CD8-positive, alpha-beta memory T cell (primary cell): ENCODE results near the gene COX6A2. TPM values are rescaled to one million over a fixed set of nuclear protein-coding genes. Genes with fewer than 3 reads are reported as not detected.

Experiments used
- CTCF ChIA-PET: fragments of 350-600 bp; sonication (Branson Sonifier 250); formaldehyde crosslinking; loops from one replicate; lab custom pipeline; 2021; ENCODE audit warnings: antibody characterized with exemption; lab: Charles Lee
- POLR2A ChIA-PET: fragments of 350-600 bp; sonication (Branson Sonifier 250); formaldehyde crosslinking; loops from one replicate; lab custom pipeline; 2021; ENCODE audit warnings: antibody characterized with exemption; lab: Charles Lee
- DNase-seq, 5 donors: peaks; one replicate each; pipeline versions ENCODE4 v3.0.0 to v3.0.0-alpha.2; 2020 to 2022; ENCODE audit warnings: mixed read lengths in 1 of 5
- H3K27ac ChIP-seq: one replicate; pipeline ENCODE4 v1.7.0; 2013; ENCODE audit warnings: low read depth, mild to moderate bottlenecking, low read length, moderate library complexity
- H3K27me3 ChIP-seq: 2 replicates; pipeline ENCODE4 v1.7.0; 2013; ENCODE audit warnings: low read length, mild to moderate bottlenecking; ENCODE audit not compliant: insufficient read depth, poor library complexity, severe bottlenecking
- H3K36me3 ChIP-seq: 2 replicates; pipeline ENCODE4 v1.7.0; 2013; ENCODE audit warnings: mild to moderate bottlenecking, low read length, moderate library complexity; ENCODE audit not compliant: insufficient read depth
- H3K4me1 ChIP-seq: 2 replicates; pipeline ENCODE4 v1.7.0; 2013; ENCODE audit warnings: mild to moderate bottlenecking, low read length, moderate library complexity; ENCODE audit not compliant: insufficient read depth
- H3K4me3 ChIP-seq: 2 replicates; pipeline ENCODE4 v1.7.0; 2013; ENCODE audit warnings: mild to moderate bottlenecking, low read length
- H3K9me3 ChIP-seq: 2 replicates; pipeline ENCODE4 v1.7.0; 2013; ENCODE audit warnings: mild to moderate bottlenecking, low read length
- H3K27ac Mint-ChIP-seq, 8 donors: one replicate each; pipeline ENCODE4 v1.8.0; 2020 to 2021; ENCODE audit warnings: mixed read lengths in 8 of 8, mild to moderate bottlenecking in 6 of 8, inconsistent platforms in 3 of 8, moderate library complexity in 3 of 8
- H3K27me3 Mint-ChIP-seq, 2 donors: one replicate each; pipeline ENCODE4 v1.8.0; 2020 to 2021; ENCODE audit warnings: mixed read lengths in 2 of 2, mild to moderate bottlenecking in 1 of 2, moderate library complexity in 1 of 2
- H3K36me3 Mint-ChIP-seq, 3 donors: one replicate each; pipeline ENCODE4 v1.8.0; 2020 to 2021; ENCODE audit warnings: mixed read lengths in 3 of 3, inconsistent platforms in 1 of 3, mild to moderate bottlenecking in 1 of 3
- H3K4me1 Mint-ChIP-seq, 3 donors: one replicate each; pipeline ENCODE4 v1.8.0; 2020 to 2021; ENCODE audit warnings: mixed read lengths in 3 of 3, inconsistent platforms in 1 of 3, mild to moderate bottlenecking in 1 of 3
- H3K4me3 Mint-ChIP-seq, 7 donors: one replicate each; pipeline ENCODE4 v1.8.0; 2020 to 2021; ENCODE audit warnings: mixed read lengths in 7 of 7, mild to moderate bottlenecking in 6 of 7, moderate library complexity in 4 of 7, inconsistent platforms in 2 of 7
- H3K9me3 Mint-ChIP-seq, 5 donors: one replicate each; pipeline ENCODE4 v1.8.0; 2020 to 2022; ENCODE audit warnings: mixed read lengths in 5 of 5, mild to moderate bottlenecking in 3 of 5, moderate library complexity in 2 of 5, inconsistent platforms in 1 of 5
- polyA plus RNA-seq: library from polyadenylated mRNA; unstranded; fragments of 300-500 nt; fragmentation: Illumina TruSeq; gene quantifications from one replicate; pipeline ENCODE4 v1.2.3, GENCODE V29; 2021
- total RNA-seq, 2 experiments: library from RNA; stranded (reverse); gene quantifications; one replicate each; pipeline ENCODE4 v1.2.3, GENCODE V29; 2021

Gene COX6A2
- total and polyA plus RNA-seq, 3 experiments from 2014 or later = not detected

GRCh38 chr16:31466381-31466841 is 38.3 kb upstream of the COX6A2 start:
- peak overlapping the region in 1 of 8 donors; percentile 68 for H3K27ac Mint-ChIP-seq
- peaks cover 0 to 44% (median 4%) of the 10 kb centered on the region in 3 donors for H3K36me3 Mint-ChIP-seq
- peaks cover 2 to 18% (median 8%) of the 10 kb centered on the region in 3 donors for H3K4me1 Mint-ChIP-seq
- no peak for DNase-seq
- peaks cover 4 to 5% of the 10 kb centered on the region in 2 donors for H3K27me3 Mint-ChIP-seq
- H3K4me3 ChIP-seq = no peak overlapping the region
- ChIA-PET CTCF (no interaction called here), POLR2A (no interaction called here)
- peaks cover 16% of the 10 kb centered on the region for H3K4me1 ChIP-seq
- peaks cover 2% of the 10 kb centered on the region for H3K27me3 ChIP-seq
- H3K27ac ChIP-seq = no peak overlapping the region
- H3K9me3 ChIP-seq = no peaks in the 10 kb centered on the region
- no peaks in the 10 kb centered on the region for H3K36me3 ChIP-seq
- H3K9me3 Mint-ChIP-seq = no peaks in the 10 kb centered on the region
- H3K4me3 Mint-ChIP-seq = no peak overlapping the region

DNA sequence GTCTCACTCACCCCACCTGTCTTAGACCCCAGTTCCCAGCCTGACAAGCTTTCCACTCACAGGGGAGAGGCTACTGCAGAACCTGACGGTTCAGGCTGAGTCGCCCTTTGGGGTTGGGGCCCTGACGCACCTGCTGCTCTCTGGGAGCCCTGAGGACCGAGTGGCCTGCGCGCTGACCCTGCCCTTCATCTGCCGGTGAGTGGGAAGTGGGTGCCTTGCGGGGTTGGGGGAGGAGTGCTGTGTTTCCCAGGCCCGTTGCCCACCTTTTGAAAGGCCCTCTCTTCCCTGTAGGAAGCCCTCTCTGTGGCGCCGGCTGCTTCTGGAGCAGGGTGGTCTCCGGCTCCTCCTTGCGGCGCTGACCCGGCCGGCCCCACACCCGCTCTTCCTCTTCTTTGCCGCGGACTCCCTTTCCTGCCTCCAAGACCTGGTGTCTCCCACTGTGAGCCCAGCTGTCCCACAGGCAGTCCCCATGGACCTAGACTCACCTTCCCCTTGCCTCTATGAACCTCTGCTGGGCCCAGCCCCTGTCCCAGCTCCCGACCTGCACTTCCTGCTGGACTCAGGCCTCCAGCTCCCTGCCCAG is 37.7 kb upstream of the COX6A2 start:
- Histone ChIP-seq H3K27ac (no peak overlapping the region), H3K4me1 (peaks cover 18% of the 10 kb centered on the region), H3K27me3 (no peaks in the 10 kb centered on the region), H3K4me3 (no peak overlapping the region), H3K36me3 (no peaks in the 10 kb centered on the region), H3K9me3 (no peaks in the 10 kb centered on the region)
- Mint-ChIP-seq H3K27me3 (no peaks in the 10 kb centered on the region), H3K36me3 (peaks cover 0 to 46% (median 4%) of the 10 kb centered on the region in 3 donors), H3K27ac (no peak overlapping the region), H3K4me1 (peaks cover 6 to 19% (median 12%) of the 10 kb centered on the region in 3 donors), H3K9me3 (no peaks in the 10 kb centered on the region), H3K4me3 (peak overlapping the region in 2 of 7 donors; percentile 50 to 51)
- CTCF ChIA-PET = no interaction called here
- POLR2A ChIA-PET = no interaction called here
- no peak for DNase-seq

DNA sequence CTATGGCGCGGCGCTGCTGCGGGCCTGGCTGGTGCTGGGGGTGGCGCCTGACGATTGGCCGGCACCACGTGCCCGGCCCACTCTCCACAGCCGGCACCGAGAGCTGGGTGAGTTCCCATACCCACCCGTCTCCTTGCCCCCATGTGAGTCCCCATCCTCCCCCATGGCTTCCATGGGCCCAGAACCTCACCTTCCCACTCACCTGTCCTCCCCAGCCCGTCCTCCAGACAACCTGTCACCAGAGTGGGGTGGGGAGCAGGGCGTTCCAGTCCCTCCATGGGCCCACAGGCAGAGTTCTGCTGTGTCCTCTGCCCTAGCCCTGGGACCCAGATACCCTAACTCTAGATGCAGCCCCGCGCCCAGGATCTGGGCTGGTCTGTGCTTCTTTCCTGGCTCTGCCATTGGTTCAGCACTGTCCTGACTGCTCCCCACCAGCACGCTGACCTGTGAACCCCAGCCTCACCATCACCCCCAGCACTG is 36.7 kb upstream of the COX6A2 start:
- Mint-ChIP-seq H3K4me3 (no peak overlapping the region), H3K27ac (no peak overlapping the region), H3K36me3 (peaks cover 0 to 46% (median 4%) of the 10 kb centered on the region in 3 donors), H3K27me3 (no peaks in the 10 kb centered on the region), H3K4me1 (peaks cover 16 to 30% (median 23%) of the 10 kb centered on the region in 3 donors), H3K9me3 (no peaks in the 10 kb centered on the region)
- Histone ChIP-seq H3K36me3 (no peaks in the 10 kb centered on the region), H3K9me3 (no peaks in the 10 kb centered on the region), H3K27me3 (no peaks in the 10 kb centered on the region), H3K4me3 (no peak overlapping the region), H3K4me1 (peaks cover 28% of the 10 kb centered on the region), H3K27ac (no peak overlapping the region)
- ChIA-PET CTCF (no interaction called here), POLR2A (no interaction called here)
- peak in 1 of 5 donors; percentile 43 for DNase-seq

DNA sequence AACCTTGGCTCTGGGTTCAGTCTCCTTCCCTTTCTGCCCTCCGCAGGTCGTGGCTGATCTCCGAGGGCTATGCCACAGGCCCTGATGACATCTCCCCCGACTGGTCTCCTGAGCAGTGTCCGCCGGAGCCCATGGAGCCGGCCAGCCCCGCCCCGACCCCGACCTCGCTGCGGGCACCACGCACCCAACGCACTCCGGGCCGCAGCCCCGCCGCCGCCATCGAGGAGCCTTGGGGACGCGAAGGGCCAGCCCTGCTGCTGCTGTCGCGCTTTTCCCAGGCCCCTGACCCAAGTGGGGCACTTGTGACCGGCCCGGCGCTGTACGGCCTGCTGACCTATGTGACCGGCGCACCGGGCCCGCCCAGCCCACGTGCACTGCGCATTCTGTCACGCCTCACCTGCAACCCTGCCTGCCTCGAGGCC is 36.2 kb upstream of the COX6A2 start:
- Histone ChIP-seq H3K4me1 (peaks cover 29% of the 10 kb centered on the region), H3K4me3 (no peak overlapping the region), H3K27me3 (no peaks in the 10 kb centered on the region), H3K27ac (no peak overlapping the region), H3K36me3 (no peaks in the 10 kb centered on the region), H3K9me3 (no peaks in the 10 kb centered on the region)
- Mint-ChIP-seq H3K27me3 (no peaks in the 10 kb centered on the region), H3K36me3 (peaks cover 0 to 47% (median 4%) of the 10 kb centered on the region in 3 donors), H3K9me3 (no peaks in the 10 kb centered on the region), H3K4me3 (no peak overlapping the region), H3K4me1 (peaks cover 16 to 31% (median 24%) of the 10 kb centered on the region in 3 donors), H3K27ac (no peak overlapping the region)
- CTCF ChIA-PET = no interaction called here
- peak in 1 of 5 donors; percentile 45 for DNase-seq
- POLR2A ChIA-PET = no interaction called here

DNA sequence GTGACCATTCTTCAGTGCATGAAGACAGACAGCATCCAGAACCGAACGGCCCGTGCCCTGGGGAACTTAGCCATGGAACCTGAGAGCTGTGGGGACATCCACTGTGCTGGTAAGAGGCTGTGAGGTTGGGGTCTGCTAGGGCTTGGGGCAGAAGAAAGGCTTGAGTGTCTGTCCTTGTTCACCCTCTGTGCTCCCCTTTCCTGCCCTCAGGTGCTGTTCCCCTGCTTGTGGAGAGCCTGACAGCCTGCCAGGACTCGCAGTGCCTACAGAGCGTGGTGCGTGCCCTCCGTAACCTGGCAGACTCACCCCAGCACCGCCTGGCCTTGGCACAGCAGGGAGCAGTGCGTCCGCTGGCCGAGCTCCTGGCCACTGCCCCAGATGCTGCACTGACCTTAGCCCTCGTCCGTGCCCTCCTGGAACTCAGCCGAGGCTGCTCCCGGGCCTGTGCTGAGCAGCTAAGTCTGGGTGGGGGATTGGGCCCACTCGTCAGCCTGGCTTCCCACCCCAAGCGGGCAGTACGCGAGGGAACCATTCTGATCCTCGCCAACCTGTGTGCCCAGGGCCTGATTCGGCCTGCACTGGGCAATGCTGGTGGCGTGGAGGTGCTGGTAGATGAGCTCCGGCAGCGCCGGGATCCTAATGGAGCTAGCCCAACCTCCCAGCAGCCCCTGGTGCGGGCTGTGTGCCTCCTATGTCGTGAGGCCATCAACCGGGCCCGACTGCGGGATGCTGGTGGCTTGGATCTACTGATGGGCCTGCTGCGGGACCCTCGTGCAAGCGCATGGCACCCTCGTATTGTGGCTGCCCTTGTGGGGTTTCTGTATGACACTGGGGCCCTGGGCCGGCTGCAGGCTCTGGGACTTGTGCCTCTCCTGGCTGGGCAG is 34.0 kb upstream of the COX6A2 start:
- H3K36me3 Mint-ChIP-seq = peaks cover 0 to 52% (median 4%) of the 10 kb centered on the region in 3 donors
- Histone ChIP-seq H3K9me3 (no peaks in the 10 kb centered on the region), H3K27ac (no peak overlapping the region), H3K4me3 (no peak overlapping the region), H3K27me3 (no peaks in the 10 kb centered on the region), H3K4me1 (peaks cover 36% of the 10 kb centered on the region), H3K36me3 (no peaks in the 10 kb centered on the region)
- peaks cover 28 to 35% (median 29%) of the 10 kb centered on the region in 3 donors for H3K4me1 Mint-ChIP-seq
- no peaks in the 10 kb centered on the region for H3K9me3 Mint-ChIP-seq
- POLR2A ChIA-PET = no interaction called here
- DNase-seq = no peak
- H3K27me3 Mint-ChIP-seq = no peaks in the 10 kb centered on the region
- CTCF ChIA-PET = interaction anchor here (1.4 to 1.8 kb wide), 2 partner anchors 411 to 498 kb away, joined by 3 to 6 read pairs; partner anchors contain the start of gene ZNF267
- peak overlapping the region in 1 of 7 donors; percentile 48 for H3K4me3 Mint-ChIP-seq
- no peak overlapping the region for H3K27ac Mint-ChIP-seq

DNA sequence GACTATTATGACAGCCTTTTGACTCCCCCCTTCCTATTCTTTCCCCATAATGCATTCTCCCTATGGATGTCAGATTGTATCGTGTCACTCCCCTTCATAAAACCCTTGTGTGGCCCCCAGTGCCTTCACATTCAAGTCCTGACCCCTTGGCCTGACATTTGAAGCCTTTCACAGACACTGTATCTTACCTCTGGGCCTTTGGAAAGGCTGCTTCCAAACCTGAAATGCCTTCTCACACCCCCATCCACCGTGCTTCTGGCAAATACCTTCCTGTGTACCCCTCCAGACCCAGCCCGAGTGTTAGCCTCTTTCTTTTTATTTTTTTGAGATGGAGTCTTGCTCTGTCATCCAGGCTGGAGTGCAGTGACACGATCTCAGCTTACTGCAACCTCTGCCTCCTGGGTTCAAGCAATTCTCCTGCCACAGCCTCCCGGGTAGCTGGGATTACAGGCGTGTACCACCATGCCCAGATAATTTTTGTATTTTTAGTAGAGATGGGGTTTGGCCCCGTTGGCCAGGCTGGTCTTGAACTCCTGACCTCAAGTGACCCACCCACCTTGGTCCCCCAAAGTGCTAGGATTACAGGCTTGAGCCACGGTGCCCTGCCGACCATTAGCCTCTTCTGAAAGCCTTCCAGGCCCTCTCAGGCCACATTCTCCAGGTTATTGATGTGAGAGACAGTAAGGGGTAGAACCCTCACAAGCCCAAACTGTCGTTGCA is 33.2 kb upstream of the COX6A2 start:
- Mint-ChIP-seq H3K27me3 (no peaks in the 10 kb centered on the region), H3K4me1 (peaks cover 32 to 37% (median 32%) of the 10 kb centered on the region in 3 donors), H3K4me3 (peak overlapping the region in 2 of 7 donors; percentile 28 to 62), H3K36me3 (peaks cover 0 to 47% (median 4%) of the 10 kb centered on the region in 3 donors), H3K27ac (peak overlapping the region in 7 of 8 donors; percentile 39 to 98 (median 74)), H3K9me3 (no peaks in the 10 kb centered on the region)
- H3K36me3 ChIP-seq = no peaks in the 10 kb centered on the region
- no peaks in the 10 kb centered on the region for H3K27me3 ChIP-seq
- H3K4me3 ChIP-seq = no peak overlapping the region
- peaks cover 36% of the 10 kb centered on the region for H3K4me1 ChIP-seq
- ChIA-PET POLR2A (interaction anchor here (0.7 to 3.7 kb wide), 4 partner anchors 27 to 344 kb away, joined by 3 to 14 read pairs (median 5); partner anchors contain the start of genes FUS, KAT8 and RUSF1), CTCF (interaction anchor here (1.0 to 4.2 kb wide), 16 partner anchors 9 to 497 kb away, joined by 3 to 26 read pairs (median 6); partner anchors contain the start of genes PYDC1, RUSF1, ZNF267 and ZNF646)
- no peaks in the 10 kb centered on the region for H3K9me3 ChIP-seq
- DNase-seq = no peak
- H3K27ac ChIP-seq = no peak overlapping the region

- H3K9me3 Mint-ChIP-seq = no peaks in the 10 kb centered on the region
- no peaks in the 10 kb centered on the region for H3K9me3 ChIP-seq
- H3K36me3 Mint-ChIP-seq = peaks cover 0 to 42% (median 5%) of the 10 kb centered on the region in 3 donors
- H3K27me3 ChIP-seq = no peaks in the 10 kb centered on the region
- peak overlapping the region; percentile 13 to 97 (median 93) for H3K4me3 Mint-ChIP-seq
- peak overlapping the region; percentile 97 for H3K27ac ChIP-seq
- DNase-seq = peak in 1 of 5 donors; percentile 47
- H3K36me3 ChIP-seq = no peaks in the 10 kb centered on the region
- peak overlapping the region; percentile 79 for H3K4me3 ChIP-seq
- POLR2A ChIA-PET = interaction anchor here (0.7 to 3.7 kb wide), 5 partner anchors 16 to 343 kb away, joined by 3 to 14 read pairs (median 5); partner anchors contain the start of genes FUS, KAT8 and RUSF1
- CTCF ChIA-PET = interaction anchor here (1.0 to 4.2 kb wide), 17 partner anchors 9 to 496 kb away, joined by 3 to 26 read pairs (median 6); partner anchors contain the start of genes PYDC1, RUSF1, ZNF267 and ZNF646
- peak overlapping the region in 7 of 8 donors; percentile 60 to 99 (median 97) for H3K27ac Mint-ChIP-seq
- H3K4me1 ChIP-seq = peaks cover 41% of the 10 kb centered on the region
- H3K27me3 Mint-ChIP-seq = no peaks in the 10 kb centered on the region
- peaks cover 36 to 44% (median 40%) of the 10 kb centered on the region in 3 donors for H3K4me1 Mint-ChIP-seq
Measured at GRCh38 chr16:31460582-31461002, 32.4 kb upstream of the COX6A2 start.
